Measurements from ENCODE around the gene BRPF3. TPM values are rescaled to one million over a fixed set of nuclear protein-coding genes. Genes with fewer than 3 reads are reported as not detected.

Gene BRPF3
- total and polyA plus RNA-seq, 10 of the 15 experiments (the other 5 are each of a cell fraction or from before 2014, with no cell fraction given): 2.3 to 16.1 (median 6.7) TPM

- DNase-seq (ENCODE audit: low read depth, low spot score): no peak
- 70% methylated on average over 3 of the region's 3 CpGs for WGBS (ENCODE audit: insufficient coverage, insufficient replicate concordance, low lambda C conversion rate, missing lambda C conversion rate)
Observed at GRCh38 chr6:36217188-36217587, 20.6 kb downstream of the BRPF3 start.

More at GRCh38 chr6:36217188-36217587, 20.6 kb downstream of the BRPF3 start:
- RAD21 ChIA-PET (ENCODE audit: unreplicated experiment): no interaction called here
- TF ChIP-seq GATAD2B (conservative IDR thresholded peaks at IDR 0.05; ENCODE audit: low read depth) (no peak), ZNF592 (IDR thresholded peaks at IDR 0.05) (no peak), HCFC1 (IDR thresholded peaks at IDR 0.05; ENCODE audit: low read length) (no peak), CREB1 (IDR thresholded peaks at IDR 0.05; ENCODE audit: low read depth) (no peak), REST (IDR thresholded peaks at IDR 0.05; ENCODE audit: low read depth, low read length) (no peak), SMAD1 (IDR thresholded peaks at IDR 0.05; ENCODE audit: low read depth, partially characterized antibody) (no peak), SREBF1 (IDR thresholded peaks at IDR 0.05; ENCODE audit: low read length) (no peak)
- BruUV-seq (replicated peaks): no TSS peak
- H4K20me1 ChIP-seq (ENCODE audit: control insufficient read depth, insufficient read depth): no peaks in the 10 kb centered on the region
- POLR2A ChIA-PET: interaction anchor here (0.6 kb wide), 1 partner anchor 841 kb away, joined by 3 read pairs; no protein-coding TSS in a partner anchor
- no peak overlapping the region for H3K4me3 ChIP-seq
- H2AFZ ChIP-seq (ENCODE audit: control insufficient read depth, low read depth, low read length): no peak overlapping the region
- no peak for FAIRE-seq
- H3K36me3 ChIP-seq (ENCODE audit: control insufficient read depth in 2 of 2, insufficient read depth in 2 of 2, low read length in 1 of 2): peaks cover 10 to 23% of the 10 kb centered on the region in 2 experiments
- no peaks in the 10 kb centered on the region for H3K79me2 ChIP-seq (ENCODE audit: control insufficient read depth, insufficient read depth, low read length)
- no peaks in the 10 kb centered on the region for H3K4me1 ChIP-seq (ENCODE audit: control insufficient read depth, insufficient read depth, low read length)
- SMC1A ChIA-PET (ENCODE audit: uncharacterized antibody, unreplicated experiment): no interaction called here
- intact Hi-C loops (cut with micrococcal nuclease; ENCODE audit: unreplicated experiment) (no loop called here), in situ Hi-C loops (cut with MboI) (no loop called here)
- no peak overlapping the region for H3K27ac ChIP-seq (ENCODE audit: control insufficient read depth, insufficient read depth)
- CTCF ChIA-PET: no interaction called here
- no peak for ATAC-seq
- no peak overlapping the region for H3K4me2 ChIP-seq (ENCODE audit: control insufficient read depth, insufficient read depth)
- H3K9ac ChIP-seq (ENCODE audit: control insufficient read depth, insufficient read depth, low read length): no peak overlapping the region
- H3K27me3 ChIP-seq (replicated peaks in 1 of 2; ENCODE audit: control insufficient read depth in 2 of 2, insufficient read depth in 2 of 2, low read length in 1 of 2): no peaks in the 10 kb centered on the region
- H3K9me3 ChIP-seq (replicated peaks; ENCODE audit: control insufficient read depth, insufficient read depth, low read length): no peaks in the 10 kb centered on the region

Data from GM12878 (cell line).